Measurements from ENCODE around the gene CD82. TPM values are rescaled to one million over a fixed set of nuclear protein-coding genes. Genes with fewer than 3 reads are reported as not detected.
"Not testable (repeated sequence)": the region's sequence is repeated elsewhere in the genome, so short reads cannot be mapped to it uniquely, and the experiment has no call there.

The CD82 gene
- total and polyA plus RNA-seq, 4 experiments from 2014 or later = 130 to 260 (median 191) TPM

DNA sequence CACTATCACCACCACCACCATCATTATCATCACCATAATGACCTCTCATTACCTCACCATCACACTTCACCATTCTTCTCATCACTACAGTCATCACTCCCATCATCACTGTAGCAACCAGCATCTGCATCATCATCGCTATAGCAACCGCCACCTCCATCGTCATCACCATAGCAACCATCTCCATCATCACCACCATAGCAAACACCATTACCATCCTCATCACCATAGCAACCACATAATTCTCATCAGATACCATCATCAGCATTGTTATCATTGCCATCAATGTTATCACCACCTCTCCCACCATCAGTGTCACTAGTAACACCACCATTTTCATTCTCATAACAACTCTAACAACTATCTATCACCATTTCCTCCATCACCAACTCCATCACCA lies 23.1 kb upstream of the CD82 start:
- H3K4me1 ChIP-seq (ENCODE audit: insufficient read depth, low read length) = no peaks in the 10 kb centered on the region
- H3K27me3 ChIP-seq (ENCODE audit: insufficient read depth, low read length) = no peaks in the 10 kb centered on the region
- H3K27ac Mint-ChIP-seq = no peak overlapping the region
- intact Hi-C loops (cut with micrococcal nuclease) = no loop called here
- no peaks in the 10 kb centered on the region for H3K36me3 ChIP-seq (ENCODE audit: insufficient read depth, low read length)
- peak in 2 of 5 donors; percentile 18 to 63 for DNase-seq
- no peak overlapping the region for H3K4me3 ChIP-seq (ENCODE audit: low read length in 2 of 2)
- H3K27me3 Mint-ChIP-seq = no peaks in the 10 kb centered on the region
- POLR2A ChIA-PET (ENCODE audit: partially characterized antibody) = no interaction called here
- H3K9me3 ChIP-seq (ENCODE audit: control insufficient read depth in 1 of 2, low read length in 2 of 2) = no peaks in the 10 kb centered on the region
- no peak overlapping the region for H3K4me3 Mint-ChIP-seq
- peaks cover 0 to 3% (median 0%) of the 10 kb centered on the region in 4 donors for H3K4me1 Mint-ChIP-seq
- peaks cover 0 to 2% (median 0%) of the 10 kb centered on the region in 8 donors for H3K9me3 Mint-ChIP-seq
- CTCF ChIA-PET (ENCODE audit: partially characterized antibody) = interaction anchor here (0.8 to 2.0 kb wide), 4 partner anchors 13 to 71 kb away, joined by 3 to 4 read pairs (median 4); no protein-coding TSS in a partner anchor
- no peak overlapping the region for H3K27ac ChIP-seq (ENCODE audit: low read depth, low read length)
- H3K36me3 Mint-ChIP-seq = no peaks in the 10 kb centered on the region

DNA sequence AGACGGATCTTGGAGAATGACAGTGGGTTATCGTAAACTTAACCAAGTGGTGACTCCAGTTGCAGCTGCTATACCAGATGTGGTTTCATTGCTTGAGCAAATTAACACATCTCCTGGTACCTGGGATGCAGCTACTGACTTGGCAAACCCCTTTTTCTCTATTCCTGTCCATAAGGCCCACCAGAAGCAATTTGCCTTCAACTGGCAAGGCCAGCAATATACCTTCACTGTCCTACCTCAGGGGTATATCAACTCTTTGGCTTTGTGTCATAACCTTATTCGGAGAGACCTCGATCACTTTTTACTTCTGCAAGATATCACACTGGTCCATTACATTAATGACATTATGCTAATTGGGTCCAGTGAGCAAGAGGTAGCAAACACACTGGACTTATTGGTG lies 18.5 kb upstream of the CD82 start:
- H3K9me3 Mint-ChIP-seq; H3K36me3 Mint-ChIP-seq; H3K9me3 ChIP-seq (ENCODE audit: control insufficient read depth in 1 of 2, low read length in 2 of 2); DNase-seq; POLR2A ChIA-PET (ENCODE audit: partially characterized antibody); H3K36me3 ChIP-seq (ENCODE audit: insufficient read depth, low read length); H3K4me3 Mint-ChIP-seq; H3K4me1 ChIP-seq (ENCODE audit: insufficient read depth, low read length); H3K27me3 ChIP-seq (ENCODE audit: insufficient read depth, low read length); H3K27ac Mint-ChIP-seq; H3K4me3 ChIP-seq (ENCODE audit: low read length in 2 of 2); H3K4me1 Mint-ChIP-seq; CTCF ChIA-PET (ENCODE audit: partially characterized antibody); H3K27me3 Mint-ChIP-seq; H3K27ac ChIP-seq (ENCODE audit: low read depth, low read length); intact Hi-C loops (cut with micrococcal nuclease): not testable (repeated sequence)

DNA sequence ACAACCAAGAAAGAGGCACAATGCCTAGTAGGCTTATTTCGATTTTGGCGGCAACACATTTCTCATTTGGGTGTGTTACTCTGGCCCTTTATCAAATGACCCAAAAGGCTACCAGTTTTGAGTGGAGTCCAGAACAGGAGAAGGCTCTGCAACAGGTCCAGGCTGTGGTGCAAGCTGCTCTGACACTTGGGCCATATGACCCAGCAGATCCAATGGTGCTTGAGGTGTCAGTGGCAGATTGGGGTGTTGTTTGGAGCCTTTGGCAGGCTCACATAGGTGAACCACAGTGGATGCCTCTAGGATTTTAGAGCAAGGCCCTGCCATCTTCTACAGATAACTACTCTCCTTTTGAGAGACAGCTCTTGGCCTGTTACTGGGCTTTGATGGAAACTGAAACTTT lies 17.9 kb upstream of the CD82 start:
- H3K27me3 Mint-ChIP-seq; H3K36me3 Mint-ChIP-seq; CTCF ChIA-PET (ENCODE audit: partially characterized antibody); H3K9me3 ChIP-seq (ENCODE audit: control insufficient read depth in 1 of 2, low read length in 2 of 2); H3K27ac Mint-ChIP-seq; intact Hi-C loops (cut with micrococcal nuclease); H3K27me3 ChIP-seq (ENCODE audit: insufficient read depth, low read length); H3K4me1 ChIP-seq (ENCODE audit: insufficient read depth, low read length); DNase-seq; H3K4me1 Mint-ChIP-seq; H3K27ac ChIP-seq (ENCODE audit: low read depth, low read length); H3K36me3 ChIP-seq (ENCODE audit: insufficient read depth, low read length); POLR2A ChIA-PET (ENCODE audit: partially characterized antibody); H3K4me3 Mint-ChIP-seq; H3K9me3 Mint-ChIP-seq; H3K4me3 ChIP-seq (ENCODE audit: low read length in 2 of 2): not testable (repeated sequence)

DNA sequence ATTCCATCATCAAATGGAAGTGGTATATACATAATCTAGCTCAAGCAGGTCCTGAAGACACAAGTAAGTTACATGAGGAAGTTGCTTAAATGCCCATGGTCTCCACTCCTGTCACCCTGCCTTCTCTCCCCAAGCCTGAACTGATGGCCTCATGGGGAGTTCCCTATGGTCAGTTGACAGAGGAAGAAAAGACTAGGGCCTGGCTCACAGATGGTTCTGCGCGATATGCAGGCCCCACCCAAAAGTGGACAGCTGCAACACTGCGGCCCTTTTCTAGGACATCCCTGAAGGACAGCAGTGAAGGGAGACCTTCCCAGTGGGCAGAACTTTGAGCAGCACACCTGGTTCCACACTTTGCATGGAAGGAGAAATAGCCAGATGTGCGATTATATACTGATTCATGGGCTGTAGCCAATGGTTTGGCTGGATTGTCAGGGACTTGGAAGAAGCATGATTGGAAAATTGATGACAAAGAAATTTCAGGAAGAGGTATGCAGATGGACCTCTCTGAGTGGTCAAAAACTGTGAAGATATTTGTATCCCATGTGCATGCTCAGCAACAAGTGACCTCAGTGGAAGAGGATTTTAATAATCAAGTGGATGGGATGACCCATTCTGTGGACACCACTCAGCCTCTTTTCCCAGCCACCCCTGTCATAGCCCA lies 17.3 kb upstream of the CD82 start:
- intact Hi-C loops (cut with micrococcal nuclease) = no loop called here
- CTCF ChIA-PET (ENCODE audit: partially characterized antibody) = no interaction called here
- H3K9me3 ChIP-seq (ENCODE audit: control insufficient read depth in 1 of 2, low read length in 2 of 2) = no peaks in the 10 kb centered on the region
- peaks cover 0 to 5% of the 10 kb centered on the region in 2 donors for H3K36me3 Mint-ChIP-seq
- no peak overlapping the region for H3K27ac Mint-ChIP-seq
- H3K4me3 Mint-ChIP-seq = no peak overlapping the region
- H3K27me3 ChIP-seq (ENCODE audit: insufficient read depth, low read length) = no peaks in the 10 kb centered on the region
- no peak overlapping the region for H3K27ac ChIP-seq (ENCODE audit: low read depth, low read length)
- H3K4me3 ChIP-seq (ENCODE audit: low read length in 2 of 2) = no peak overlapping the region
- H3K4me1 Mint-ChIP-seq = no peaks in the 10 kb centered on the region
- H3K27me3 Mint-ChIP-seq = no peaks in the 10 kb centered on the region
- H3K9me3 Mint-ChIP-seq = peaks cover 0 to 9% (median 3%) of the 10 kb centered on the region in 8 donors
- no peak for DNase-seq
- H3K36me3 ChIP-seq (ENCODE audit: insufficient read depth, low read length) = no peaks in the 10 kb centered on the region
- no peaks in the 10 kb centered on the region for H3K4me1 ChIP-seq (ENCODE audit: insufficient read depth, low read length)
- POLR2A ChIA-PET (ENCODE audit: partially characterized antibody) = no interaction called here

DNA sequence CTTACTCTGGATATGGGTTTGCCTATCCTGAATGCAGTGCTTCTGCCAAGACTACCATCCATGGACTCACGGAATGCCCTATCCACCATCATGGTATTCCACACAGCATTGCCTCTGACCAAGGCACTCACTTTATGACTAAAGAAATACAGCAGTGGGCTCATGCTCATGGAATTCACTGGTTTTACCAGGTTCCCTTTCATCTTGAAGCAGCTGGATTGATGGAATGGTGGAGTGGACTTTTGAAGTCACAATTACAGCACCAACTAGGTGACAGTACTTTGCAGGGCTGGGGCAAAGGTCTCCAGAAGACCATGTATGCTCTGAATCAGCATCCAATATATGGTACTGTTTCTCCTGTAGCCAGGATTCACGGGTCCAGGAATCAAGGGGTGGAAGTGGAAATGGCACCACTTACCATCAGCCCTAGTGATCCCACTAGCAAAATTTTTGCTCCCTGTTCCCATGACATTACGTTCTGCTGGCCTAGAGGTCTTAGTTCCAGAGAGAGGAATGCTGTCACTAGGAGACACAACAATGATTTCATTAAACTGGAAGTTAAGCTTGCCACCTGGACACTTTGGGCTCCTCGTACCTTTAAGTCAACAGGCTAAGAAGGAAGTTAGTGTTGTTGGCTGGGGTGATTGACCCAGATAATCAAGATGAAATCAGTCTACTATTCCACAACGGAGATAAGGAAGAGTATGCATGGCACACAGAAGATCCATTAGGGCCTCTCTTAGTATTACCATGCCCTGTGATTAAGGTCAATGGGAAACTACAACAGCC lies 16.3 kb upstream of the CD82 start:
- H3K4me1 ChIP-seq (ENCODE audit: insufficient read depth, low read length); H3K4me1 Mint-ChIP-seq; H3K4me3 Mint-ChIP-seq; H3K36me3 Mint-ChIP-seq; H3K9me3 Mint-ChIP-seq; H3K9me3 ChIP-seq (ENCODE audit: control insufficient read depth in 1 of 2, low read length in 2 of 2); H3K4me3 ChIP-seq (ENCODE audit: low read length in 2 of 2); DNase-seq; H3K27me3 ChIP-seq (ENCODE audit: insufficient read depth, low read length); H3K36me3 ChIP-seq (ENCODE audit: insufficient read depth, low read length); H3K27me3 Mint-ChIP-seq; POLR2A ChIA-PET (ENCODE audit: partially characterized antibody); H3K27ac Mint-ChIP-seq; intact Hi-C loops (cut with micrococcal nuclease); H3K27ac ChIP-seq (ENCODE audit: low read depth, low read length); CTCF ChIA-PET (ENCODE audit: partially characterized antibody): not testable (repeated sequence)

DNA sequence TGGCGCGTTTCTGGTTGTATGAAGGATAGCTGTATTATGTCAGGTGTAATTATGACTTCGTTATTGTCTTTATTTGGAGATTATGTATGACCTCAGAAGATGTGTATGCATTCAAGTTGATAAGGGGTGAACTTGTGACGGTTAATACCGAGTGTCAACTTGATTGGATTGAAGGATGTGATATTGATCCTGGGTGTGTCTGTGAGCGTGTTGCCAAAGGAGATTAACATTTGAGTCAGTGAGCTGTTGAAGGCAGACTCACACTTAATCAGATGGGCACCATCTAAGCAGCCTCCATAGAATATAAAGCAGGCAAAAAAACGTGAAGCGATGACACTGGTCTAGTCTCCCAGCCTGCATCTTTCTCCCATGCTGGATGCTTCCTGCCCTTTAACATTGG lies 15.3 kb upstream of the CD82 start:
- Histone ChIP-seq H3K27me3 (ENCODE audit: insufficient read depth, low read length) (no peaks in the 10 kb centered on the region), H3K36me3 (ENCODE audit: insufficient read depth, low read length) (no peaks in the 10 kb centered on the region), H3K9me3 (ENCODE audit: control insufficient read depth in 1 of 2, low read length in 2 of 2) (no peaks in the 10 kb centered on the region), H3K4me1 (ENCODE audit: insufficient read depth, low read length) (no peaks in the 10 kb centered on the region), H3K4me3 (ENCODE audit: low read length in 2 of 2) (no peak overlapping the region), H3K27ac (ENCODE audit: low read depth, low read length) (no peak overlapping the region)
- H3K9me3 Mint-ChIP-seq = peaks cover 0 to 9% (median 3%) of the 10 kb centered on the region in 8 donors
- no peak overlapping the region for H3K27ac Mint-ChIP-seq
- H3K36me3 Mint-ChIP-seq = peaks cover 0 to 5% of the 10 kb centered on the region in 2 donors
- POLR2A ChIA-PET (ENCODE audit: partially characterized antibody) = no interaction called here
- intact Hi-C loops (cut with micrococcal nuclease) = no loop called here
- H3K4me1 Mint-ChIP-seq = no peaks in the 10 kb centered on the region
- H3K4me3 Mint-ChIP-seq = no peak overlapping the region
- no peak for DNase-seq
- no peaks in the 10 kb centered on the region for H3K27me3 Mint-ChIP-seq
- CTCF ChIA-PET (ENCODE audit: partially characterized antibody) = no interaction called here

DNA sequence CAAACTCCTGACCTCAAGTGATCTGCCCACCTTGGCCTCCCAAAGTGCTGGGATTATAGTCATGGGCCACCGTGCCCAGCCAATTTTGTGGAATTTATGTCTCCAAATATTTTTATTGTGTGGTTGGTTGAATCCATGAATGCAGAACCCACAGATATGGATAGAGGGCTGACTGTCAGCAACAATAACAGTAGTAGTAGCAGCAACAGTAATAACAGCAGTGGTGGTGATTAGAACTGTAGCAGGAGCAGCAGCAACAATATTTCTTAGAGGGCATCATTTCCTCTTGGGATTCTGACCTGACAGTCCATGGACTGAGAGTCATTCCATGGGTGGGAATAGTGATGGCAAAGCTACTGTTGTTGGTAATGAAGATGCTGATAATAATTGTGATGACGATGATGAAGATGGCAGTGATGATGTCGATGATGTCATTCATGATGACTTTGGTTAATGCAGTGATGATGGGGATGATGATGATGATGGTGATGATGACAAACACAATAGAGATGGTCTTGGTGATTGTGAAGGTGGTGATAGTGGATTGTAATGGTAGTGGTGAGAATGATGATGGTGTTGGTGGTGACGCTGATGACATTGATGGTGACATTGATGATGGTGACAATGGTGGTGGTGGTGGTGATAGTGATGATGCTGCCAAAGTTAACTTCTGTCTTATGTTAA lies 13.9 kb upstream of the CD82 start:
- no peaks in the 10 kb centered on the region for H3K9me3 ChIP-seq (ENCODE audit: control insufficient read depth in 1 of 2, low read length in 2 of 2)
- H3K27me3 Mint-ChIP-seq = no peaks in the 10 kb centered on the region
- ChIA-PET CTCF (ENCODE audit: partially characterized antibody) (interaction anchor here (1.3 to 22.2 kb wide), 5 partner anchors 13 to 224 kb away, joined by 3 to 699 read pairs (median 6); no protein-coding TSS in a partner anchor), POLR2A (ENCODE audit: partially characterized antibody) (no interaction called here)
- no peaks in the 10 kb centered on the region for H3K27me3 ChIP-seq (ENCODE audit: insufficient read depth, low read length)
- no peak overlapping the region for H3K4me3 ChIP-seq (ENCODE audit: low read length in 2 of 2)
- peaks cover 0 to 5% of the 10 kb centered on the region in 2 donors for H3K36me3 Mint-ChIP-seq
- H3K9me3 Mint-ChIP-seq = peaks cover 0 to 7% (median 3%) of the 10 kb centered on the region in 8 donors
- peak overlapping the region in 1 of 7 donors; percentile 7 for H3K27ac Mint-ChIP-seq
- H3K27ac ChIP-seq (ENCODE audit: low read depth, low read length) = no peak overlapping the region
- peaks cover under 1 to 1% (median 1%) of the 10 kb centered on the region in 4 donors for H3K4me1 Mint-ChIP-seq
- intact Hi-C loops (cut with micrococcal nuclease) = no loop called here
- H3K4me1 ChIP-seq (ENCODE audit: insufficient read depth, low read length) = no peaks in the 10 kb centered on the region
- peak overlapping the region in 1 of 8 donors; percentile 29 for H3K4me3 Mint-ChIP-seq
- H3K36me3 ChIP-seq (ENCODE audit: insufficient read depth, low read length) = no peaks in the 10 kb centered on the region
- DNase-seq = no peak

All from CD4-positive, alpha-beta memory T cell (primary cell).